B cell (primary cell): ENCODE results near the gene COX8C. TPM values are rescaled to one million over a fixed set of nuclear protein-coding genes. Genes with fewer than 3 reads are reported as not detected.

Experiments used
- ATAC-seq: fragments of 200-7000 bp; cut with Tn5 transposase; one replicate; pipeline ENCODE4 v1.10.0; 2021; ENCODE audit warnings: low read depth, mild to moderate bottlenecking, moderate number of reproducible peaks, moderate library complexity
- CTCF ChIA-PET: fragments of 350-600 bp; sonication (Branson Sonifier 250); formaldehyde crosslinking; loops from one replicate; lab custom pipeline; 2021; ENCODE audit warnings: antibody characterized with exemption, inconsistent platforms; lab: Charles Lee
- POLR2A ChIA-PET: fragments of 350-600 bp; sonication (Branson Sonifier 250); formaldehyde crosslinking; loops from one replicate; lab custom pipeline; 2021; ENCODE audit warnings: antibody characterized with exemption; lab: Charles Lee
- DNase-seq: peaks from one replicate; pipeline ENCODE4 v3.0.0; 2013
- H2AFZ ChIP-seq: 2 replicates; pipeline ENCODE4 v1.6.1; 2012; ENCODE audit warnings: mild to moderate bottlenecking, low read depth, low read length; ENCODE audit not compliant: insufficient read depth, poor library complexity, severe bottlenecking
- H3K27ac ChIP-seq, 2 donors: 1 replicate in 1 of 2; 2 replicates in 1 of 2; pipeline ENCODE4 v1.5.1; 2012 to 2013; ENCODE audit warnings: low read length in 2 of 2, mild to moderate bottlenecking in 2 of 2, moderate library complexity in 1 of 2
- H3K27me3 ChIP-seq, 4 experiments: fragments of 200-600 bp in 1 of 4; sonication (generic) in 1 of 4; replicated peaks in 1 of 4; 1 replicate in 2 of 4; 2 replicates in 2 of 4; pipeline versions ENCODE4 v1.6.1 to v1.7.0; 2013 to 2016; ENCODE audit warnings: low read length in 3 of 4, mild to moderate bottlenecking in 2 of 4, mixed read lengths in 1 of 4, moderate library complexity in 1 of 4; ENCODE audit not compliant: insufficient read depth in 4 of 4, control insufficient read depth in 3 of 4; ENCODE audit errors: control extremely low read depth in 1 of 4
- H3K36me3 ChIP-seq, 2 experiments: replicated peaks in 1 of 2; 1 replicate in 1 of 2; 2 replicates in 1 of 2; pipeline versions ENCODE4 v1.6.1 to v1.7.1; 2013; ENCODE audit warnings: low read length in 1 of 2; ENCODE audit not compliant: insufficient read depth in 2 of 2, control insufficient read depth in 1 of 2; ENCODE audit errors: control extremely low read depth in 1 of 2, extremely low read depth in 1 of 2
- H3K4me1 ChIP-seq, 2 donors: fragments of 200-600 bp in 1 of 2; sonication (generic) in 1 of 2; 1 replicate in 1 of 2; 2 replicates in 1 of 2; pipeline versions ENCODE4 v1.5.1 to v1.6.1; 2013 to 2017; ENCODE audit warnings: low read length in 2 of 2; ENCODE audit not compliant: control insufficient read depth in 2 of 2, insufficient read depth in 2 of 2
- H3K4me2 ChIP-seq: replicated peaks from 2 replicates; pipeline ENCODE3; 2012; ENCODE audit warnings: mild to moderate bottlenecking, low read depth, low read length; ENCODE audit not compliant: poor library complexity, severe bottlenecking
- H3K4me3 ChIP-seq, 5 experiments: fragments of 200-600 bp in 1 of 5; sonication (generic) in 1 of 5; 1 replicate in 3 of 5; 2 replicates in 2 of 5; pipeline versions ENCODE4 v1.5.1 to v1.7.0; 2011 to 2016; ENCODE audit warnings: low read length in 4 of 5, mild to moderate bottlenecking in 4 of 5, low read depth in 2 of 5, control low read depth in 1 of 5, moderate library complexity in 1 of 5; ENCODE audit not compliant: insufficient read depth in 1 of 5; ENCODE audit errors: control extremely low read depth in 1 of 5, extremely low read depth in 1 of 5
- H3K79me2 ChIP-seq: fragments of 200-600 bp; sonication (generic); one replicate; pipeline ENCODE4 v1.6.0; 2016; ENCODE audit warnings: low read length; ENCODE audit not compliant: control insufficient read depth, insufficient read depth
- H3K9ac ChIP-seq: fragments of 200-600 bp; sonication (generic); 2 replicates; pipeline ENCODE4 v1.6.1; 2017; ENCODE audit warnings: mild to moderate bottlenecking, low read length, moderate library complexity
- H3K9me3 ChIP-seq, 3 donors: one replicate each; pipeline versions ENCODE4 v1.6.1 to v1.7.1; 2013; ENCODE audit warnings: low read length in 2 of 3; ENCODE audit not compliant: control insufficient read depth in 2 of 3, insufficient read depth in 1 of 3; ENCODE audit errors: control extremely low read depth in 1 of 3
- H4K20me1 ChIP-seq: 2 replicates; pipeline ENCODE4 v1.6.0; 2012; ENCODE audit warnings: mild to moderate bottlenecking, low read length; ENCODE audit not compliant: insufficient read depth, control insufficient read depth, poor library complexity, severe bottlenecking
- H3K27ac Mint-ChIP-seq: one replicate; pipeline ENCODE4 v1.8.0; 2021; ENCODE audit warnings: mixed read lengths
- H3K27me3 Mint-ChIP-seq: one replicate; pipeline ENCODE4 v1.8.0; 2021; ENCODE audit warnings: mixed read lengths
- H3K4me1 Mint-ChIP-seq: one replicate; pipeline ENCODE4 v1.8.0; 2021; ENCODE audit warnings: mixed read lengths
- H3K4me3 Mint-ChIP-seq: one replicate; pipeline ENCODE4 v1.8.0; 2021; ENCODE audit warnings: mixed read lengths
- H3K9me3 Mint-ChIP-seq: one replicate; pipeline ENCODE4 v1.8.0; 2022; ENCODE audit warnings: mixed read lengths; ENCODE audit not compliant: insufficient read depth
- CTCF ChIP-seq: fragments of 200-600 bp; IDR thresholded peaks from one replicate; pipeline ENCODE4 v1.8.0; 2022; ENCODE audit warnings: antibody characterized with exemption, mild to moderate bottlenecking
- EZH2 ChIP-seq: IDR thresholded peaks from 2 replicates; pipeline ENCODE4 v1.6.1; 2012; ENCODE audit warnings: borderline replicate concordance, low read depth, mild to moderate bottlenecking, moderate library complexity, low read length; ENCODE audit not compliant: insufficient read depth, poor library complexity, severe bottlenecking
- whole genome bisulfite sequencing: methylation state at CpG from one replicate; pipeline ENCODE4 v1.1.5; 2013; ENCODE audit warnings: missing lambda C conversion rate; ENCODE audit not compliant: insufficient coverage; 5-methylcytosine and 5-hydroxymethylcytosine counted together
- intact Hi-C: fragments of 100-400 bp; cut with micrococcal nuclease; formaldehyde crosslinking; loops from one replicate; pipeline ENCODE4 v1.10.0; 2022
- polyA plus RNA-seq: library from polyadenylated mRNA; depleted of rRNA; stranded (reverse); fragments of >200 nt; gene quantifications from 2 replicates; pipeline ENCODE4 v1.2.3, GENCODE V29; 2012
- total RNA-seq, 2 donors: library from RNA; stranded (reverse); fragments of 120-200 nt in 1 of 2; gene quantifications; 1 replicate in 1 of 2; 2 replicates in 1 of 2; pipeline versions ENCODE4 v1.2.3 to v1.2.4, GENCODE V29; 2013 to 2022

Gene COX8C
- total and polyA plus RNA-seq, 2 donors (not counting 1 experiment from before 2014, with no cell fraction given) = not detected

- CTCF ChIA-PET = interaction anchor here (1.3 kb wide), 1 partner anchor 59 kb away, joined by 3 read pairs; no protein-coding TSS in a partner anchor
Measured at GRCh38 chr14:93317210-93317874, 29.6 kb upstream of the COX8C start.

More at GRCh38 chr14:93317210-93317874, 29.6 kb upstream of the COX8C start:
- intact Hi-C loops = loop anchor here (10.0 kb wide), 1 partner anchor 73 kb away; no protein-coding TSS in a partner anchor
- Histone ChIP-seq H3K79me2 (peaks cover 86% of the 10 kb centered on the region), H3K4me3 (no peak overlapping the region), H4K20me1 (peaks cover 62% of the 10 kb centered on the region), H3K9ac (no peak overlapping the region), H3K36me3 (no peaks in the 10 kb centered on the region), H3K27ac (no peak overlapping the region), H3K4me2 (no peak overlapping the region), H3K9me3 (no peaks in the 10 kb centered on the region), H3K27me3 (no peaks in the 10 kb centered on the region), H2AFZ (no peak overlapping the region), H3K4me1 (peaks cover 5 to 14% of the 10 kb centered on the region in 2 donors)
- H3K4me1 Mint-ChIP-seq = peaks cover 40% of the 10 kb centered on the region
- POLR2A ChIA-PET = no interaction called here
- no peaks in the 10 kb centered on the region for H3K9me3 Mint-ChIP-seq
- DNase-seq (no peak), ATAC-seq (no peak)
- no peak overlapping the region for H3K4me3 Mint-ChIP-seq
- WGBS = no CpG with 5 or more reads among the region's 7 CpGs
- TF ChIP-seq EZH2 = no peak
- TF ChIP-seq CTCF = no peak
- H3K27ac Mint-ChIP-seq = no peak overlapping the region
- H3K27me3 Mint-ChIP-seq = no peaks in the 10 kb centered on the region
